Inflammatory macrophage treated with lipopolysaccharide for 4 hours (primary cell): Measurements from ENCODE around the gene ST8SIA6.
"Not testable (repeated sequence)": the region's sequence is repeated elsewhere in the genome, so short reads cannot be mapped to it uniquely, and the experiment has no call there.

Experiments
- DNase-seq: peaks from one replicate; pipeline ENCODE4 v3.0.0-alpha.2; 2020

ST8SIA6 gene

DNA sequence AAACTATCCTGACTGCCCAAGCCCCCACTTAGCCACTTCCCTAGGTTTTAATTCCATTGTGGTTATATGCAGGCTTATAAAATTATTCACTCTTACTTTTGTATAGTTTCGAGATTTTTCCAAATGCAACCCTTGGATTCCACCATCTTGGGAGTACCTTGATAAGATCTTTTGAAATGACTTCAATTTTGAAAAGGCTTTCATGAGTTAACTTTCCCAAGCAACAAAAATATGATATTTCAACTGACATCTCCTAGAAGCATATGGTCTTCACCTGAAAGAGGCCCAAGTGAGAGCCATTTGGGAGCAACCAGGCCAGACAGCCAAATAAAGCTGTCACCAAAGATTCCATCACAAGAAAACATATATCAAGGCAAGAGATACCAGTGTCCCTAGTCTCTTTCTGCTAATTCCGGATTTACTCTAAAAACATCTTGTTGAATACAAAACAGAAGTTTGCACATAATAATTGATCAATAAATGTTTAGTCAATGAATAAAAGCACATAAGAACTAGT, 1.7 kb upstream of the ST8SIA6 start:
- no peak for DNase-seq

DNA sequence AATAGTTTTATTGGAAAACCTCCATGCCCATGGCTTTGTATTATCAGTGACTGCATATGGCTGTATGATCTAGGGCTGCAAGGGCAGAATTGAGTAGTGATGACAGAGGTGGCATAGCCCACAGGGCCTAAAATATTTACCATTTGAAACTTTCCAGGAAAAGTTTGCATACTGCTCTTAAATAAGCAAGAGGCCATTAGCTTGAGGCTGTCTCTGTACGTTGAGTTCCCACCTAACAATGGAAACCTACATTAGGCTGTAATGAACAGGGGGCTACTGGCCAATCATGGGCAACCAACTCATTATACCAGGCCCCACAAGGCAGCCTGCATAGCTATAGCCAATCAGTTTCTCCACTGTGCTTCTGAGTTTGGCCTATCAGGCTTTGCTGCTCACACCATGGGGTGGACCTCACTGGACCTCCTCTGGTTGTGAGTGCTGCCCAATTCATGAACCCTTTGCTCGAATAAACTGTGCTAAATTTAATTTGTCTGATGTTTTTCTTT, 673 bp upstream of the ST8SIA6 start:
- no peak for DNase-seq

GRCh38 chr10:17453373-17454091, 863 bp downstream of the ST8SIA6 start:
- DNase-seq: no peak

- DNase-seq: no peak
Measured at GRCh38 chr10:17453035-17453372, 1.4 kb downstream of the ST8SIA6 start.

- DNase-seq: peak; percentile 37
Measured at GRCh38 chr10:17452060-17452841, 2.1 kb downstream of the ST8SIA6 start.

DNA sequence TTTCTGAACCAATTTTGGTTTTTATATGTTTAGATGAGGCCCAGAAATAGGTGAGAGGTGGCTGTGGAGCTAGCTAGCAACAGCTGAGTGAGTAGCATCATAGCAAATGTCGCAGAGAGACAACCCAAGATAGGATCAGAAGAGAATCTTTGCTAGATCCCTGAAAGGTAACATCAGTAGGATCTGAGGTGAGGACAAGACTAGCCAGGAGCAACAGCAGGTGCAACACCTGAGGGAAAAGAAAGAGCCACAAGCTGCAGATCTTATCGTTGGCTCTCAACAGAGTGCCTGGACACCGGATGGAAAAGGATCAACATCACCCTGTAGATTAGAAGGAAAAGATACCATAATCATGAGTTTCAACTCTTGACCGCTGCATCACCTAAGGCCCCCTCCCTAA, 4.4 kb downstream of the ST8SIA6 start:
- no peak for DNase-seq

GRCh38 chr10:17445400-17445998, 8.9 kb downstream of the ST8SIA6 start:
- DNase-seq: no peak

DNA sequence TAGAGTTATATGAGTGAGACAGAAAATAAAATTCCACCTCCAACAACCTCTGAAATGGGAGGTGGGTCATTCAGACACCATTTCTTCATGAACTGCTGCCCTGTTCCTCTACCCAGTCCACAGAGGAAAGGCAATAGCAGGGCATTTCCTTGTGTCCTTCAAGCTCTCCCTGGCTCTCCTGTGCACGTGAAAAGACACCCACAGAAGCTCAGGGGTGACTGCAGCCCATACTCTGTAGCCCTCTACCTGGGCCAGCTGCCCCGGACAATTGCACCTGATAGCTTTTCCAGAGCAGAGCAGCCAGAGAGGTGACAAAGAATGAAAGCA, 10.0 kb downstream of the ST8SIA6 start:
- no peak for DNase-seq

DNA sequence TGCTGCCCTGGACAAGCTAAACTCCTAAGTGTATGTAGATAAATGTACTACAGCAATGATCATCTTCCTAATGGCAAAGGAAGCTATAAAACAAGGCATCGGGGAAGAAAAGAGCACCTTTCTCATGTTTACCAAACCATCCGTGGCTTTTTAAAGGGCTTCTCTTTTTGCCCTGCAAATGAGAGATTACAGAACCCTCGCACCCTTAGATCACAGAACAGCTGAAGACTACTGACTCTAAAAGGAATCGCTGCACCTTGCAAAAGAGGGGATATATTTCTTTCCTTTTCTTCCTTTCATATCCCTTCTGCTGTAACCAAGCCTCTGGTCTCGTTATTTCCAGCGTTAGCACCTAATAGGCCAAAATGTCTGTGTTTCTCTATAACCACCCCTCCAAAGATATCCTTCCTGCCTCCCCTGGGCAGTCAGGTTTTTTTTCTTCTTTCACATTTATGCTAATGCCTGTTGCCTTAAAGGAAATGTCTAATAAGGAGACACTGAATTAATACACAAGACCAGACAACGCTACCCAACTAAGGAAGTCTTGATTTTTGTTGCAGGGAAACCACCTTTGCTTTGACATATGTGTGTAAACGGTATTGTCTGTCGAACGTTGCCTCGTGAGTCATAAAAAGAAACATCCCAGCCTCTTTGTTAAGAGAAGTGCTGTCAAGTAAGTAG, 10.5 kb downstream of the ST8SIA6 start:
- DNase-seq: no peak

DNA sequence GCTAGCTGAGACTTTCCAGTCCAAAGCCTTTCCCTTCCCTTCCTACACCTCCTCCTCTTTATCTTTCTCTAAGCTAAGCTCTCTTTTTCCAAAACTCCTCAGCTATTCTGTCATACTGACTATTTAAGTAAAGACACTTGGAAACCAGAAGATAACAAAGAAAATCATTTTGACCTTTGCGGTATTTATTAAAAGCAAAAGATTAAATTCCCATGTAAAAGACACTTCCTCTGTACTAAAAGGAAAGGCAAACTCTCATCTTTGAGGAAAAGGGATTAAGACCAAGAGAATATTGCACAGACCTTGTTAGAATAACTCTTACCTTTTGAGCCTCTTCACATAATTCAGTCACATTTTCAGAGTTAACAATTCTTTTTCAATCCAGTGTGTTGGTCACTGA, 15.8 kb downstream of the ST8SIA6 start:
- DNase-seq: no peak

DNA sequence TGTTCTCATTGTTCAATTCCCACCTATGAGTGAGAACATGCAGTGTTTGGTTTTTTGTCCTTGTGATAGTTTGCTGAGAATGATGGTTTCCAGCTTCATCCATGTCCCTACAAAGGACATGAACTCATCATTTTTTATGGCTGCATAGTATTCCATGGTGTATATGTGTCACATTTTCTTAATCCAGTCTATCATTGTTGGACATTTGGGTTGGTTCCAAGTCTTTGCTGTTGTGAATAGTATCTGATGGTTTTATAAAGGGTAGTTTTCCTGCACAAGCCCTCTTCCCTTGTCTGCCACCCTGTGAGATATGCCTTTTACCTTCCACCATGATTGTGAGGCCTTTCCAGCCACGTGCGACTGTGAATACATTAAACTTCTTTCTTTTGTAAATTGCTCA, 17.8 kb downstream of the ST8SIA6 start:
- not testable (repeated sequence) for DNase-seq

DNA sequence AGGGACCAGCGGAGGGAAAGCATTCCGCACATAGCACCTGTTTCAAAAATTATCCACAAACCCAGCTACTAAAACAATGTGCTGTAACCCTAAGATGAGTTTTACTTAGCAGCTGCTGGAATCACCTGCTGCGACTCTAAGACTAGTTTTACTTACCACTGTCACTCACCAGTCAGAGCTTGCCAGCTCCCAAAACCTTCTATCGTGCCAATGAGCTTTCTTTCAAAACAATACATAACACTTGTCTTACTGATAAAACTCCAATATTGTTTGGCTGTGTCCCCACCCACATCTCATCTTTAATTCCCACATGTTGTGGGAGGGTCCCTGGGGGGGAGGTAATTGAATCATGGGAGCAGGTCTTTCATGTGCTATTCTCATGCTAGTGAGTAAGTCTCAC, 18.4 kb downstream of the ST8SIA6 start:
- DNase-seq: no peak

DNA sequence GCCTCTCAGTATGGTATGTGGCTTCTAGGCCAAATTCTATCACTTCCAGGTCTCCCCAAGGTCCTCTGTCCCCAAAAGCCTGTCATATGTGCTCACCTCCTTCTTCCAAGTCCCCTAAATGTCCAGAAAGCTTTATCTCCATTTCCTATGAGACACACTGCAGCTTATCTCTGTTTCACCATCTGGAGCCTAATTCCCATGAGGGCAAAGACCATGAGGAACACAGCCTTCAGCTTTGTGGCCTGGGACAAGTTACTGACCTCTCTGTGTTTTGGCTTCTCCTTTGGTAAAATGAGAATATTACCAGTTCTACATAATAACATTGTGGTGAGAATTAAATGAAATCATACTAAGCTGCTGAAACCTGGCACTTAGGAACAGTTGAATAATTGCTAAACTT, 19.2 kb downstream of the ST8SIA6 start:
- DNase-seq: no peak

- no peak for DNase-seq
Measured at GRCh38 chr10:17432723-17433122, 21.7 kb downstream of the ST8SIA6 start.

DNA sequence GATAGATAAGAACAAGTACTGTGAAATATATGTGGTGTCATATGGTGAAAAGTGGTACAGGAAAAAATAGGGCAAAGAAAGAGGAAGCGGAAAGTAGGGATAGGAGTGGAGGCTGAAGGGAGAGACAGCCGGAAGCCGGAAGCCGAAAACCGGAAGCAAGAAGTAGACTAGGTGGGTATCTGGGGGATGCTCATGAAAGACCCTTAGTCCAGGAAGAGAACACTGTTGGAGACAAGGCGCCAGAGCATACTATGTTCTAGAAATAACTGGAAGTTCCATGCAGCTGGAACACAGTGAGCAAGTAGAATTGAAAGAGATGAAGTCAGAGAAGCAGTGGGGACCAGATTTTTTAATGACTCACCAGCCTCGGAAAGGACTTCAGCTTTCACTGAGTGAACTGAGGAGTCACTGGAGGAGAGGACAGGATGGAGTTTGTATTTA, 22.5 kb downstream of the ST8SIA6 start:
- DNase-seq: peak; percentile 29

- peak; percentile 54 for DNase-seq
Measured at GRCh38 chr10:17430647-17431355, 23.6 kb downstream of the ST8SIA6 start.

GRCh38 chr10:17429490-17429889, 24.9 kb downstream of the ST8SIA6 start:
- DNase-seq: no peak

DNA sequence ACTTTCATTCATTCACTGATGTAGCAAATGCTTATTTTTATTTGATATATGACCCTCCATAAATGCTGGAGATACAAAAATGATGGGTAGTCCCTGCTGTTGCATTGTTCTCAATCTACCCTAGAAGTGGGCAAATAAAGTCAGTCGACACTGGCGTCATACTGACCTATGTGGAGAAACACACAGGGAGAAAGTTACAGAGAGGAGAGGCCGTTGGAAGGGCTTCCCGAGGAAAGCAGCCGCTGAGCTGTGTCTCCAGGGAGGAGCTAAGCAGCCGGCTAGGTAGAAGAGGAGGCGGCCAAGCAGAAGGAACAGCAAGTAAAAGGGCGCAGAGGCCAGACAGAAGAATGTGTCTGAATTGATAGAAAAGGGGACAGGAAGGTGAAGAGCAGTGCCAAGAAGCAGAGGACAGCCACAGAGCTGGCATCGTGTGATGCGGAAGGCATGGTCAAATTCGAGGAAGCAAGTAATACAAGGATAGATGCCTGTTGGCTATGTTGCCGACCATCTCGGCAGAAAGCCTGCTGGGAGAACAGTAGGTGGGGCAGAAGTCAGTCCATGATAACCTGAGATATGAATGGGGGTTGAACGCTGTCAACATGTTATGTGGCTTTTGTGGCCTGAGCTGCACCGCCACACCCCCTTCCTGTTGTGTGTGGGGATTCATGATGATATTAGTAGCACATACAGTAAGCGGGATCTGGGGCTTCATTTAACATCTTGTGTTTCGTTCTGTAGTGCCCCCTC, 25.9 kb downstream of the ST8SIA6 start:
- DNase-seq: no peak

GRCh38 chr10:17427666-17428350, 26.6 kb downstream of the ST8SIA6 start:
- no peak for DNase-seq

DNA sequence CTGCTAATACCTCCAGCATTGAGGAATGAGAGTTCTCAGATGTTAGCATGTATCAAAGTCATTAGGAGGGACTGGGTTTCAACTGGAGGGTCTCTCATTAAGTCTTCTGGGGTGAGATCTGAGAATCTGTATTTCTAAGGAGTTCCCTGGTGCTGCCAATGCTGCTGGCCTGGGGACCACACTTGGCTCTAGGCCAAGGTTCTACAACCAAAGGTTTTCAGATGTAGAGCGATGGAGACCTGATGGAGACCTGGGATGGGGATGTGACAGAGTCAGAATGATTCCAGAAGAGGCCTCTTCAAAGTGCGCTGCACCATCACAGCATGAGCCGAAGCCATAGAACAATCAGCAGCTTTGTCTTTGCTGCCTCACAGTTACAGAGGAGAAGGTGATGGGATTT, 27.2 kb downstream of the ST8SIA6 start:
- DNase-seq: no peak

- DNase-seq: no peak
Measured at GRCh38 chr10:17426263-17426750, 28.1 kb downstream of the ST8SIA6 start.
